Adrenal gland (tissue), 5 donors: ENCODE measurements around the gene HES6.

Source experiments
- CTCF ChIP-seq, 6 experiments: fragments of 450-650 bp in 4 of 6; fragments of 200-600 bp in 2 of 6; sonication (generic) in 1 of 6; IDR thresholded peaks; 1 replicate in 5 of 6; 2 replicates in 1 of 6; pipeline versions ENCODE4 v1.5.1 to v1.8.0; 2016 to 2021; ENCODE audit warnings: antibody characterized with exemption in 6 of 6, mild to moderate bottlenecking in 2 of 6, moderate library complexity in 1 of 6
- POLR2A ChIP-seq, 2 donors: fragments of 450-650 bp; IDR thresholded peaks; one replicate each; pipeline ENCODE4 v1.6.1; 2017; ENCODE audit warnings: antibody characterized with exemption in 2 of 2, mild to moderate bottlenecking in 2 of 2, moderate library complexity in 1 of 2
- donor health status: DM: no; HTN: no; CAD: no.

- TF ChIP-seq CTCF (IDR thresholded peaks at IDR 0.05) (no peak), POLR2A (IDR thresholded peaks at IDR 0.05) (no peak)
These were observed 1.2 kb upstream of the HES6 start for GRCh38 chr2:238240757-238241711.
